GM18498 (cell line): ENCODE results near the gene DENND6B.
A peak's percentile ranks its signal among the peaks of the same experiment; 100 is the strongest.
"Not testable (repeated sequence)": the region's sequence is repeated elsewhere in the genome, so short reads cannot be mapped to it uniquely, and the experiment has no call there.

ENCODE experiments used
- ATAC-seq: cut with Tn5 transposase; IDR thresholded peaks from one replicate; pipeline ENCODE4 v1.9.1; 2021; ENCODE audit warnings: mild to moderate bottlenecking, moderate library complexity; ENCODE audit not compliant: unreplicated experiment

Gene DENND6B, protein sequence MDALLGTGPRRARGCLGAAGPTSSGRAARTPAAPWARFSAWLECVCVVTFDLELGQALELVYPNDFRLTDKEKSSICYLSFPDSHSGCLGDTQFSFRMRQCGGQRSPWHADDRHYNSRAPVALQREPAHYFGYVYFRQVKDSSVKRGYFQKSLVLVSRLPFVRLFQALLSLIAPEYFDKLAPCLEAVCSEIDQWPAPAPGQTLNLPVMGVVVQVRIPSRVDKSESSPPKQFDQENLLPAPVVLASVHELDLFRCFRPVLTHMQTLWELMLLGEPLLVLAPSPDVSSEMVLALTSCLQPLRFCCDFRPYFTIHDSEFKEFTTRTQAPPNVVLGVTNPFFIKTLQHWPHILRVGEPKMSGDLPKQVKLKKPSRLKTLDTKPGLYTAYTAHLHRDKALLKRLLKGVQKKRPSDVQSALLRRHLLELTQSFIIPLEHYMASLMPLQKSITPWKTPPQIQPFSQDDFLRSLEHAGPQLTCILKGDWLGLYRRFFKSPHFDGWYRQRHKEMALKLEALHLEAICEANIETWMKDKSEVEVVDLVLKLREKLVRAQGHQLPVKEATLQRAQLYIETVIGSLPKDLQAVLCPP

DNA sequence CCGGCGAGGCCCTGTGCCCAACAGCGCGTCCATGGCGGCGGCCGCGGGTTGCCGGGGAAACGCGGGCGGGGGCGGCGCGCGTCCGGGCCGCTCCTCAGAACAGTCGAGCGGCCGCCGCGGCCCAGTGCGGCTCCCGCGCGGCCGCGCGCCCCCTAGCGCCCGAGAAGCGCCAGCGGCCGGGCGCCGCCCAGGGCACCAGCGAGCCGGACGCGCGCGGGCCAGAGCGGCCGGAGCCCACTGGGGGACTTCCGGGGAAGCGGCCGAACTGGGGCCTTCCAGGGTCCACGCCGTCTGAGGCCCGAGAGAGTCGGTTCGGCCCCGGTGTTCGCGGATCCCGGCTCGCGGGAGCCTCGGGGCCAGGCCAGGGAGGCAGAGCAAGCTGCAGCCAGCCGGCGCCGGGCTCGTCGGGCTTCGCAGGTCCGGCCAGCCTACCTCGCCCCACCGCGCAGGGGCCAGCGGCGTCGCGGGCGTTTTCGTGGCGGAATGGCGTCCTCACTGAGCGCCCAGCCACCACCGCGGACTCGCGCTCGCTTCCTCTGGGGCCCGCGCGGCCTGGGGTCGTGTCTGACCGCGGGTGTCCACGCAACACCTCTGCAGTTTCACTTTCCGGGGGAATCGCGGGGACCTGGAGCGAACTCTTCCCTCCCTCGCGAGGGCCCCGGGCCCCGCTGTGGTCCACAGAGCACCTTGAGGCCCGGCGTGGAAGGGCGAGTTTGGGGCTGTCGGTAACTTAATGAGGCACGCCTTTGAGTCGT, at the start of gene DENND6B:
TSS of gene DENND6B (minus strand) at position 57 of the 755 bp plus-strand sequence. CDS start at position 33, 24 bp downstream.
- ATAC-seq, result peak; percentile 88

DNA sequence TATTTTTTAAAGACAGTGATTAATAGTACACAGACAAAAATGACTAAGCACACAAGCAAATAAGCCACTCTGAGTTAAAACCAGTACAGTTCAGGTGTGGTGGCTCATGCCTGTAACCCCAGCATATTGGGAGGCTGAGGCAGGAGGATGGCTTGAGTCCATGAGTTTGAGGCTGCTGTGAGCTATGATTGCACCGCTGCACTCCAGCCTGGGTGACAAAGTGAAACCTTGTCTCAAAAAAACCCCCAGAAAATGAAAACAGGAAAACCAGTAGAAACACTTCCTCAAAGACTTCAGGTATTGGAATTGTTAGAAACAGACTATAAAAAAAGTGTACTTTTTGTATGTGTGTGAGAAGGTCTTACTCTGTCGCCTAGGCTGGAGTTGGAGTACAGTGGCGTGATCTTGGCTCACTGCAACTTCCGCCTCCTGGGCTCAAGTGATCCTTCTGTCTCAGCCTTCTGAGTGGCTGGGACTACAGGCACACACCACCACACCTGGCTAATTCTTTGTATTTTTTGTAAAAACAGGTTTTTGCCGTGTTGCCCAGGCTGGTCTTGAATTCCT, 49.4 kb upstream of the DENND6B start:
- ATAC-seq, result no peak

DNA sequence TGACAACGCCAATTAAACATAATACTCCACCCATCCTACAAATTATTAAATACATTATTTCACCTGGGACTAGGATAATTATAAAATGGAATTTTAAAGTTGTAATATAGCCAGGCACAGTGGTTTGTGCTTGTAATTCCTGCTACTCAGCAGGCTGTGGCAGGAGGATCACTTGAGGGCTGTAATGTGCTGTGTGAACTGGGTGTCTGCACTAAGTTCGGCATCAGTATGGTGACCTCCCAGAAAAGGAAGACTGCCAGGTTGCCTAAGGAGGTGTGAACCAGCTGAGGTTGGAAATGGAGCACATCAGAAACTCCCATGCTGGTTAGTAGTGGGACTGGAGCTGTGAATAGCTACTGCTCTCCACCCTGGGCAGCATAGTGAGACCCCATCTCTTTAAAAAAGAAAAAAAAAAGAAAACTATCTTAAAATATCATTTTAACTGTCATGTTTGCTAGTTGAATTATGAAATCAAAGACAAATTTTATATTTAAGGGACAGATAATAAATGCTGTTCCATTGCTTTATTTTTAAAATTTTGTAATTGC, 44.4 kb upstream of the DENND6B start:
- no peak for ATAC-seq

DNA sequence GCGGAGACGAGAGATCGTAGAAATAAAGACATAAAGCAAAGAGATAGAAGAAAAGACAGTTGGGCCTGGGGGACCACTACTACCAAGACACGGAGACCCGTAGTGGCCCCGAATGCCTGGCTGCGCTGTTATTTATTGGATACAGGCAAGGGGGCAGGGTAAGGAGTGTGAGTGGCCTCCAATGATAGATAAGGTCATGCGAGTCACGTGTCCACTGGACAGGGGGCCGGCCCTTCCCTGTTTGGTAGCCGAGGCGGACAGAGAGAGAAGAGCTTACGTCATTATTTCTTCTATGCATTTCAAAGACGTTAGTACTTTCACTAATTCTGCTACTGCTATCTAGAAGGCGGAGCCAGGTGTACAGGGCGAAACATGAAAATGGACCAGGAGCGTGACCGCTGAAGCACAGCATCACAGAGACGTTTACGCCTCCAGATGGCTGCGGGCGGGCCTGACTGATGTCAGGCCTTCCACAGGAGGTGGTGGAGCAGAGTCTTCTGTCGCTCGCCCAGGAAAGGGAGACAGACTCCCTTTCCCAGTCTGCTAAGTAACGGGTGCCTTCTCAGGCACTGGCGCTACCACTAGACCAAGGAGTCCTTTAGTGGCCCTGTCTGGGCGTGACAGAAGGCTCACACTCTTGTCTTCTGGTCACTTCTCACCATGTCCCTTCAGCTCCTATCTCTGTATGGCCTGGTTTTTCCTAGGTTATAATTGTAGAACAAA, 41.1 kb upstream of the DENND6B start:
- ATAC-seq, result no peak

DNA sequence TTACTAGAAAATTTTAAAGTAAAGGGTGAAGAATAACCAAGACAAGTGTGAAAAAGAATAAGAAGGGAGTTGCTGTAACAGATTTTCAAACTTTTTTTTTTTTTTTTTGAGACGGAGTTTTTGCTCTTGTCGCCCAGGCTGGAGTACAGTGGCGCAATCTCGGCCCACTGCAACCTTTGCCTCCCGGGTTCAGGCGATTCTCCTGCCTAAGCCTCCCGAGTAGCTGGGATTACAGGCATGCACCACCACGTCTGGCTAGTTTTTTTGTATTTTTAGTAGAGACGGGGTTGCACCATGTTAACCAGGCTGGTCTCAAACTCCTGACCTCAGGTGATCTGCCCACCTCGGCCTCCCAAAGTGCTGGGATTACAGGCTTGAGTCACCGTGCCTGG, 37.0 kb upstream of the DENND6B start:
- ATAC-seq, result not testable (repeated sequence)

DNA sequence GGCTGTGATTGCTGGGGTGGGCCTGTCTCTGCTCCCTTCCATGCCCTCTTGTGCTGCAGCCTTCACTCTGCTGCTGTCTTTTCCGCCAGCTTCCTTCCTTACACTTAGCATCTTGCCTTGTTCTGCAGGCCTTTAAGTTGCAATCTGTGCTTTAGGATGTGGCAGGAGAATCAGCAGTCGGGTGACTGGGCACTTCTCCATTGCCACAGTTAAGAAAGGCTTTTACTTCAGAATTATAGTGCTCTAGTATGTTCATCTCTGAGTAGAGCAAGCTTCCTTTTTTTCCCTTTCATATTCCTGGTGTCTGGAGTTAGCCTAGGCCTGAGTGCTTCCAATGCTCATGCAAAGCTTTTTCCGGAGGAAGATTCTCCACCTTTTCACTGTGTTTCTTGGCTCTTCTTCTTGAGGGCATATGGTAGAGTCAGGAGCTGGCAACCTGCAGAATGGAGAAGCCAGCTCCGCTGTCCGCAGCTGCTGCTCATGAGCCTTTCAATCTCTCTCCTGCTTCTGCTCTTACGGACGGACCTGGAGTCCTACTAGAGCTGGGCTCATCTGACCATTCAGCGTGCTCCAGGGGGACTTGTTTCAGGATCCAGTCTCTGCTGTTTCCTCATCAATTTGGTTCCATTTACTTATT, 36.5 kb upstream of the DENND6B start:
- no peak for ATAC-seq

DNA sequence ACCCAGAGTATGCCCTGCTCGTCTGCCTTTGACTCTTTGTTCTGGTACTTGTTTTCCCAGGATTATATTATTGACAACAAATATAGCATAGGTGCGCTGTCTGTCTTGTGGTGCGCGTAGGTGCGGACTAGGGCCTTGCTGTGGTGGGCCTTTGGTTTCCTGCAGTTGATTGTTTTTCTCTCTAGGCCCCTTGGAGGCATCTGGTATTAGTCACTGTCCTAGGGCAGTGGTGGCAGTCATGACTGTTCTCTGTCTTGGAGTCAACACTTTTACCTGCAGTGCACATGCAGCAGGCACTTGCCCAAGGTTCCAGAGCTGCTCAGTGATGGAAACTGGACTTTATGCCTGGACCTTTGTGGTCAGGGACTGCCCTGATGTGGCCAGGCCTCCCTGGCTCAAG, 34.9 kb upstream of the DENND6B start:
- ATAC-seq, result no peak

DNA sequence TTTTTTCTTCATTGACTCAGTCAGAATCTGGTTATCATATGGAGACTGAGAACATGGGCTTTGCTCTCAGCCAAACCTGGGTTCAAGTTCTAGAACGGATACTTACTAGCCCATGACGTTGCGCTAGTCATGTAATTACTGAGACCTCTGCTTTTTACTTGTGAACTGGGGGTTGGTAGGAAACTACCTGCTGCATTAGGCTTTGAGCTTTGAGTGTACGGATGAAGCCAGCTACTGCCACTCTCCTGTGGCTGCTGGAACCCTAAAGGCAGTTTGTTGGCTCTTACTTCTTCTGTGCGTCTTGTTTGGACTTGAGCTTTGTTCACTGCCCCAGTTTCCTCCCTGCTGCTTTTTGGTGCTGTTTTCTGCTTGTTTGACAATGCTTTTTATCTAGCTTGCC, 34.4 kb upstream of the DENND6B start:
- no peak for ATAC-seq

DNA sequence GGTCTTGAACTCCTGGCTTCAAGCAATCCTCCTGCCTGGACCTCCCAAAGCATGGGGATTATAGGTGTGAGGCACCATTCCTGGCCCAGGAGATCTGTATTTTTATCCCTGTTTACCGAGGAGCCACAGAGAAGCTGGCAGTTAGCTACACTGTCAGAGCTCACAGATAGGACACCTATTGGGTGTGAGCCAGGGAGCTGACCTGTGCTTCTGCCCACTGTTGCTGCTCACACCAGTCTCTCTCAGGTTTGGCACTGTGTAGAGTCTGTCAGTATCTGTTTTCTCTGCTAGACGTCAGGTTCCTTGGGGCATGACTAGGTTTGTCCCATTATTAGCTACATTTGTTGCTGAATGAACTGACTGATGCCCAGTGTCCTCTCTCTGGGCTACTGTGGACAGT, 33.8 kb upstream of the DENND6B start:
- no peak for ATAC-seq

DNA sequence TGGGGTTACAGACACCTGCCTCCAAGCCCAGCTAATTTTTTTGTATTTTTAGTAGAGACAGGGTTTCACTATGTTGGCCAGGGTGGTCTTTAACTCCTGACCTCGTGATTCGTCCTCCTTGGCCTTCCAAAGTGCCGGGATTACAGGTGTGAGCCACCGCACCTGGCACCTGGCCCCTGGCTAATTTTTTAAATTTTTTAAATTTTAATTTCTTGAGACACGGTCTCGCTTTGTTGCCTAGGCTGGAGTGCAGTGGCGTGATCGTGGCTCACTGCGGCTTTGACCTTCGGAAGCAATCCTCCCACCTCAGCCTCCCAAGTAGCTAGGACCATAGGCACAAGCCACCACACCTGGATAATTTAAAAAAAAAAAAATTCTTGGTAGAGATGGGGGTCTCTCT, 30.9 kb upstream of the DENND6B start:
- ATAC-seq, result no peak

DNA sequence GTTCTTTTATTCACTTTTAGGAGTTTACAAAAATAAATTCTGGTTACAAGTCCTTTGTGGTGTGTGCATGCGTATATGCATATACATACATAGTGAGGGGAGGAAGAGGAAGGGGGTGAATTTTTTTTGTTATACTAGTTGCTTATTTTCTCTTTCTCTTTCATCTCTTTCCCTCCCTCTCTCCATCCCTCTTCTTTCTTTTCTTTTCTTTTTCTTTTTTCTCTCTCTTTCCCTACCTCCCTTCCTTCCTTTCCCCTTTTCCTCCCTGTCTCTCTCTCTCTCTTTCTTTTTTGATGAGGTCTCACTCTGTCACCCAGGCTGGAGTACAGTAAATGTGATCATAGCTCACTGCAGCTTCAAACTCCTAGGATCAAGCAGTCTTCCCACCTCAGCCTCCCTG, 30.4 kb upstream of the DENND6B start:
- no peak for ATAC-seq

DNA sequence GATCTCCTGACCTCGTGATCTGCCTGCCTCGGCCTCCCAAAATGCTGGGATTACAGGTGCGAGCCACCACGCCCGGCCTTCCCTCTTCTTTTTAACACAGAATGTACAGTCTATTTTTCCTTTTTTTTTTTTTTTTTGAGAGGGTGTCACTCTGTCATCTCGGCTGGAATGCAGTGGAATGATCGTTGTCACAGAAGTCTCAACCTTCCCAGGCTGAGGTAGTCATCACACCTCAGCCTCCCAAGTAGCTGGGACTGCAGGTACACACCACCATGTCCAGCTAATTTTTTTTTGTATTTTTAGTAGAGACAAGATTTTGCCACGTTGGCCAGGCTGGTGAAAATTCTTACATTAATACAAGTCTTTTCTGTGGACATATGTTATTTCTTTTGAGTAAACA, 29.4 kb upstream of the DENND6B start:
- ATAC-seq, result no peak

DNA sequence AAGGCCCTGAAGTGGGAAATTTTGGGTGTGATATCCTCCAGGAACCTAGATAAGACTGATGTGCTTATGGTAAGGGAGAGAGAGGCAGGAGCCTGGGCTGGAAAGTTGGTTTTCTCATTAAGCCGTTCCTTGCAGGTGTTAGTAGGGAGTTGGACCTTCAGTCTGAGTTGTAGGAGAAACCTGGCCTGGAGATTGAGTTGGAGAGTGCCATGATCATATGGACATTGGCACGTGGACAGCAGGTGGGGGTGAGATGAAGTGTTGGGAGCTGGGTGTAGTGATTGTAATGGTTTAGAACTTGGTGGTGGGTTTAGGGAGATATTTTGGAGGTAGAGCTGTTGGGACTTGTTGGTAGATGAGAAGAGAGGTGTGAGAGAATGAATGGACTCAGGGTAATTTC, 21.2 kb upstream of the DENND6B start:
- no peak for ATAC-seq

DNA sequence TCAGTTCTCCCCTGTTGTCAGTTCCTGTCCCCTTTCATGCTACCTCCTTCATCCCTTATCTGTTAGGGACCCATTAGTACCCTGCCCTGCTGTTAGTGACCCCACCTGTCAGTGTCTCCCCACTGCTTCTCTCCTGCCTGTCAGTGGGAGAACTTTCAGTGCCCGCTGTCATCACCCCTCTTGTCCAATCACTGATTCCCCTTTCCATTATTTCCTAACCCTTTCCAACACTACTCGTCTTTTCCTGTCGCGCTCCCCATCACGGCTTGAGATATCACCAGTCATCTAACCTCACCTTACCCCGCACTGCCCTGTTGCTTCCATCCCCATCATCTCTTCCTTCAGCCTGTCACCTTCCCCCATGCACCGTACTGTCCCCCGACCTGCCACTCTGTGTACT, 20.3 kb upstream of the DENND6B start:
- no peak for ATAC-seq

DNA sequence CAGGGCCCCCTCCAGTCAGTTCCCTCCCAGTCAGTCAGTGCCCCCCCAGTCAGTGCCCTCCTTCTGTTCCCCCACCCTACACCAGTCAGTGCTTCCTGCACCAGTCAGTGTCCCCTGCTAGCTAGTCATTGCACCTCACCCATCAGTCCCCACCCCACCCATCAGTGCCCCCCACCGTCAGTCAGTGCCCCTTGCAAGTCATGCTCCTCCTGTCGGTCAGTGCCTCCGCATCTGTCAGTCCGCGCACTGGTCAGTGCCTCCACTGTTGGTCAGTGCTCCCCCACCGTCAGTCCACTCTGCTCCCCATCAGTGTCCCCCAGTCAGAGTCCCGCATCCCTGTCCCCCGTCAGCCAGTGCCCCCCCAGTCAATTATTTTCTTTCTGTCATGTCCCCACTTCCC, 19.7 kb upstream of the DENND6B start:
- no peak for ATAC-seq

DNA sequence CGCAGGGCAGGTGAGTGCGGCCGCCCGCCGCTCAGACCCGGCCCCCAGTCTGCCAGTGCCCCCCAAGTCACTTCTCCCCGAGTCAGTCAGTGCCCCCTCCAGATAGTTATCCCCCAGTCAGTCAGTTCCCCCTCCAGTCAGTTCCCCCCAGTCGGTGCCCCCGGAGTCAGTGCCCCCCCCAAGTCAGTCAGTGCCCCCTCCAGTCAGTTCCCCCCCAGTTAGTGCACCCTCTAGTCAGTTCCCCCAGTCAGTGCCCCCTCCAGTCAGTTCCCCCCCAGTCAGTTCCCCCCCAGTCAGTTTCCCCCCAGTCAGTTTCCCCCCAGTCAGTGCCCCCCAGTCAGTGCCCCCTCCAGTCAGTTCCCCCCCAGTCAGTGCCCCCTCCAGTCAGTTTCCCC, 16.7 kb upstream of the DENND6B start:
- ATAC-seq, result no peak

DNA sequence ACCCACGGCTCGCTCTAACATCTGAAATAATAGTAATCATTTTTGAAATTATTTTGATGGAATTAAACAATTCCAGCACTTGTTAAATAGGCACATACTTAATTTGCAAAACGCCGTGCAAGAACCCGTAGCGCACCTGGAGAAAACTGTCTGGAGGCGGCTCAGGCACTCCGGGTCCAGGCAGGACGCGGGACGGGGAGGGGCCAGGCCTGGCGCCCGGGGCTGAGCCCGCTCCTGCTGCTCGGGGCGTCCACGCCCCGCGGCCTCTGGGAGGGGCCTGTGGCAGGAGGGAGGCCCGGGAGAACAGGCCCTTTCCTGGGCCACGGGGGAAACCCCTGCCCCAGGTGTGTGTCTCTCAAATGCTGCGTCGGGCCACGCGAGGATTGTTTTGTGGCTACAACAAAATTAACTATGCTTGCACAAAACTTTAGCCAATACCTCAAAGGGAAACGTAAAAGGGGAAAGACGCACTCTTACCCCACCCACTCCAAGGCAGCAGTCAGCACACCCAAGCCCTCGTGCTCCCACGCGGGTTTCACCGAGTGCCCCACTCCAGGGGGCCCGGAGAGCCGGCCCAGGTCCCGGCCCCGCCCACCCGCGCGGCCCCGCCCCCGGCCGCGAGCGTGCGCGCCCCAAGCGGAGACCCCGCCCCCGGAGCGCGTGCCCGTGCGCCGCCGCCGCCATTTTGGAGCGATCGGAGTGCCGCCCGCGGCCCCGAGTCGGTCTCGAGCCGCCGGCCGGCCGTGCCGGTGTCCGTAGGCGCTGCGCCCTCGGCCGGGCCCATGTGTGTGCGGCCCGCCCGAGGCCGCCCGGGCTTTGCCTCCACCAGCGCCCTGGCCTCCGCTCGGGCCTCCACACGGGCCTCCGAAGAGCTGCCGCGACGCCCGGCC, 16.1 kb upstream of the DENND6B start, which contains the start of gene PPP6R2:
TSS of gene PPP6R2 (plus strand) at position 677 of the 890 bp plus-strand sequence. CDS start 50,582 bp downstream, outside the sequence.
- ATAC-seq, result peak; percentile 84

DNA sequence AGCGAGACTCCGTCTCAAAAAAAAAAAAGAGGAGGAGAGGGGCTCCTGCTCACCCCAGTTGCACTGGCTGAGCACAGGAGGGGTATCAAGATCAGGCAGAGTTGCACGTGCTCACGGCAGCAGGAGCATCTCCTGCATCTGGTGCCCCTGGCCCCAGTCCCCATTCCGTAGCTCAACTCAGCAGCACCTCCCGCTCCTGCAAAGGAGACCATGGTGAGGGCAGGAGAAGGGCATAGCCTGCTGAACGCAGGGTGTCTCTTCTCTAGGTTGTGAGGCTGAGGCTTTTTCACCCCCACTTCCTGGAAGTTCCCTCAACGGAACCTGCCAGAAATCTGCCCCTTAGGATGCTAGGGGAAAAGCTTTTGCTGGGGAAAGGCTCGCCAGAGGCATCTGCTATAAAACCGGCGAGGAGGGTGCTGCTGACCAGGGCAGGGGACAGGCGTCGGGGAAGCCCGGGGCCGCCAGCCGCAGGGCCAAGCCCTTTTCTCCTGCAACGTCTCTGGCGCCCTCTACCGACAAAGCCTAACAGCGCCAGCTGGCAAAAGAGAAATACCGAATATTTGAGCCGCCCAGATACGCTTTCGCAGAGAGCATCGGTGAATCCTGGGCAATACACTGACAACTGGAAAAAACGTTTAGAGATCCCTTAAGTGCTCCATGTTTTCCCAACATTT, 15.3 kb upstream of the DENND6B start:
- peak; percentile 55 for ATAC-seq
